Keratinocyte (primary cell): Measurements from ENCODE around the gene ZNF547. TPM values are rescaled to one million over a fixed set of nuclear protein-coding genes. Genes with fewer than 3 reads are reported as not detected.

ENCODE experiments used
- DNase-seq: peaks from one replicate; pipeline ENCODE4 v3.0.0-alpha.2; 2011; ENCODE audit warnings: low read depth, missing footprints, low spot score
- FAIRE-seq: peaks from 2 replicates; lab custom pipeline; 2011; peaks lifted over from hg19 to GRCh38; lab: Jason Lieb, UNC
- H2AFZ ChIP-seq: 2 replicates; pipeline ENCODE4 v1.6.0; 2012; ENCODE audit warnings: low read length, control low read depth, inconsistent platforms; ENCODE audit not compliant: control insufficient read depth
- H3K27ac ChIP-seq: 2 replicates; pipeline ENCODE4 v1.5.1; 2011; ENCODE audit warnings: low read length; ENCODE audit not compliant: control insufficient read depth, insufficient read depth
- H3K27me3 ChIP-seq: 3 replicates; pipeline ENCODE4 v1.6.0; 2011; ENCODE audit warnings: low read length; ENCODE audit not compliant: control insufficient read depth, insufficient read depth; ENCODE audit errors: extremely low read depth
- H3K36me3 ChIP-seq, 2 experiments: 2 replicates in 1 of 2; 3 replicates in 1 of 2; pipeline ENCODE4 v1.5.1; 2011; ENCODE audit warnings: low read length in 2 of 2, mild to moderate bottlenecking in 1 of 2; ENCODE audit not compliant: control insufficient read depth in 2 of 2, insufficient read depth in 2 of 2; ENCODE audit errors: extremely low read depth in 1 of 2
- H3K4me1 ChIP-seq: 3 replicates; pipeline ENCODE4 v1.5.1; 2011; ENCODE audit warnings: low read length; ENCODE audit not compliant: control insufficient read depth, insufficient read depth; ENCODE audit errors: extremely low read depth
- H3K4me2 ChIP-seq: 3 replicates; pipeline ENCODE4 v1.6.0; 2011; ENCODE audit warnings: low read depth, low read length; ENCODE audit not compliant: control insufficient read depth, insufficient read depth; ENCODE audit errors: extremely low read depth
- H3K4me3 ChIP-seq, 3 experiments: fragments of 200-600 bp in 1 of 3; sonication (generic) in 1 of 3; 2 replicates in 2 of 3; 3 replicates in 1 of 3; pipeline ENCODE4 v1.5.1; 2011 to 2016; ENCODE audit warnings: low read length in 3 of 3, mild to moderate bottlenecking in 3 of 3, control low read depth in 2 of 3, inconsistent platforms in 1 of 3, low read depth in 1 of 3, mixed read lengths in 1 of 3, mixed run types in 1 of 3, moderate library complexity in 1 of 3; ENCODE audit not compliant: control insufficient read depth in 2 of 3, insufficient read depth in 2 of 3; ENCODE audit errors: extremely low read depth in 1 of 3
- H3K79me2 ChIP-seq: 2 replicates; pipeline ENCODE4 v1.6.0; 2012; ENCODE audit warnings: low read length; ENCODE audit not compliant: control insufficient read depth, insufficient read depth
- H3K9ac ChIP-seq: 3 replicates; pipeline ENCODE4 v1.6.0; 2011; ENCODE audit warnings: low read length; ENCODE audit not compliant: control insufficient read depth, insufficient read depth; ENCODE audit errors: extremely low read depth
- H3K9me1 ChIP-seq: 3 replicates; pipeline ENCODE4 v1.6.0; 2011; ENCODE audit warnings: low read length; ENCODE audit not compliant: control insufficient read depth, insufficient read depth; ENCODE audit errors: extremely low read depth
- H3K9me3 ChIP-seq: 2 replicates; pipeline ENCODE4 v1.5.1; 2012; ENCODE audit warnings: low read depth, low read length; ENCODE audit not compliant: control insufficient read depth
- H4K20me1 ChIP-seq: 3 replicates; pipeline ENCODE4 v1.6.0; 2011; ENCODE audit warnings: low read length; ENCODE audit not compliant: control insufficient read depth, insufficient read depth; ENCODE audit errors: extremely low read depth
- EZH2 ChIP-seq: IDR thresholded peaks from one replicate; pipeline ENCODE4 v1.6.1; 2012; ENCODE audit warnings: inconsistent platforms, mild to moderate bottlenecking, low read length, moderate library complexity
- dilution Hi-C: fragments of 300-500 bp; cut with MboI; formaldehyde crosslinking; loops from one replicate; pipeline ENCODE4 v1.7.0; 2020; ENCODE audit warnings: low sequenced_read_pairs; ENCODE audit not compliant: extremely low pct_ligation_motif_present
- polyA plus RNA-seq, 5 experiments: library from polyadenylated mRNA; depleted of rRNA in 3 of 5; stranded (reverse) in 3 of 5; stranded (forward) in 1 of 5; unstranded in 1 of 5; fragments of >200 nt; gene quantifications; 1 replicate in 1 of 5; 2 replicates in 3 of 5; 3 replicates in 1 of 5; pipeline versions ENCODE4 v1.2.1 to v1.2.3, GENCODE V29; 2011 to 2012; ENCODE audit warnings: missing spikeins in 2 of 5, low read depth in 1 of 5, low replicate concordance in 1 of 5
- TF ChIP-seq, protein P1 (sequence below), 3 experiments: IDR thresholded peaks in 1 of 3; conservative IDR thresholded peaks in 1 of 3; optimal IDR thresholded peaks in 1 of 3; 2 replicates in 2 of 3; 3 replicates in 1 of 3; pipeline versions ENCODE3 to v1.5.1; 2011; ENCODE audit warnings: low read length in 3 of 3, mild to moderate bottlenecking in 3 of 3, moderate library complexity in 2 of 3, control low read depth in 1 of 3, inconsistent platforms in 1 of 3; ENCODE audit not compliant: insufficient read depth in 2 of 3; ENCODE audit errors: extremely low read depth in 1 of 3

ZNF547 gene
- polyA plus RNA-seq, 1 donor (not counting 4 experiments of a cell fraction or from before 2014, with no cell fraction given) = 2.8 TPM

DNA sequence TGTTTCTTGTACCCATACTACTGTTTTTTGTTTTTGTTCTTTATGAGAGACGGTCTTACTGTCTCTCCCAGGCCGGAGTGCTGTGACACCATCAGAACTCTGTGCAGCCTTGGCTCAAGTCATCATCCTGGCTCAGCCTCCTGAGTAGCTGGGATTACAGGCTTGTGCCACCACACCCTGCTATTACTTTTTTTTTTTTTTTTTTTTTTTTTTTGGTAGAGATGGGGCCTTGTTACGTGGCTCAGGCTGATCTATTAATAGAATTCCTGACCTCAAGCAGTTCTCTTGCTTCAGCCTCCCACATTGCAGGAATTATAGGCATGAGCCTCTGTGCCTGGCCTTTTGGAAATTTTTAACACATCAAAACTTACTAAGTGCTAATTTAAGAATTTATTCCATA, 15.2 kb upstream of the ZNF547 start:
- Histone ChIP-seq H3K9ac (no peak overlapping the region), H3K9me1 (no peaks in the 10 kb centered on the region), H3K4me3 (no peak overlapping the region), H3K27me3 (no peaks in the 10 kb centered on the region), H3K4me1 (peaks cover 13% of the 10 kb centered on the region), H3K4me2 (no peak overlapping the region), H4K20me1 (no peaks in the 10 kb centered on the region), H3K9me3 (no peaks in the 10 kb centered on the region), H3K27ac (no peak overlapping the region), H2AFZ (no peak overlapping the region), H3K36me3 (peaks cover 0 to under 1% of the 10 kb centered on the region in 2 experiments), H3K79me2 (peaks cover 21% of the 10 kb centered on the region)
- FAIRE-seq (no peak), DNase-seq (no peak)
- TF ChIP-seq, protein P1, sequence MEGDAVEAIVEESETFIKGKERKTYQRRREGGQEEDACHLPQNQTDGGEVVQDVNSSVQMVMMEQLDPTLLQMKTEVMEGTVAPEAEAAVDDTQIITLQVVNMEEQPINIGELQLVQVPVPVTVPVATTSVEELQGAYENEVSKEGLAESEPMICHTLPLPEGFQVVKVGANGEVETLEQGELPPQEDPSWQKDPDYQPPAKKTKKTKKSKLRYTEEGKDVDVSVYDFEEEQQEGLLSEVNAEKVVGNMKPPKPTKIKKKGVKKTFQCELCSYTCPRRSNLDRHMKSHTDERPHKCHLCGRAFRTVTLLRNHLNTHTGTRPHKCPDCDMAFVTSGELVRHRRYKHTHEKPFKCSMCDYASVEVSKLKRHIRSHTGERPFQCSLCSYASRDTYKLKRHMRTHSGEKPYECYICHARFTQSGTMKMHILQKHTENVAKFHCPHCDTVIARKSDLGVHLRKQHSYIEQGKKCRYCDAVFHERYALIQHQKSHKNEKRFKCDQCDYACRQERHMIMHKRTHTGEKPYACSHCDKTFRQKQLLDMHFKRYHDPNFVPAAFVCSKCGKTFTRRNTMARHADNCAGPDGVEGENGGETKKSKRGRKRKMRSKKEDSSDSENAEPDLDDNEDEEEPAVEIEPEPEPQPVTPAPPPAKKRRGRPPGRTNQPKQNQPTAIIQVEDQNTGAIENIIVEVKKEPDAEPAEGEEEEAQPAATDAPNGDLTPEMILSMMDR (optimal IDR thresholded peaks at IDR 0.05 in 1 of 3, IDR thresholded peaks at IDR 0.05 in 1 of 3, conservative IDR thresholded peaks at IDR 0.05 in 1 of 3; ENCODE audit: extremely low read depth in 1 of 3, insufficient read depth in 2 of 3, low read length in 3 of 3) = no peak
- TF ChIP-seq EZH2 = no peak
- dilution Hi-C loops = no loop called here

DNA sequence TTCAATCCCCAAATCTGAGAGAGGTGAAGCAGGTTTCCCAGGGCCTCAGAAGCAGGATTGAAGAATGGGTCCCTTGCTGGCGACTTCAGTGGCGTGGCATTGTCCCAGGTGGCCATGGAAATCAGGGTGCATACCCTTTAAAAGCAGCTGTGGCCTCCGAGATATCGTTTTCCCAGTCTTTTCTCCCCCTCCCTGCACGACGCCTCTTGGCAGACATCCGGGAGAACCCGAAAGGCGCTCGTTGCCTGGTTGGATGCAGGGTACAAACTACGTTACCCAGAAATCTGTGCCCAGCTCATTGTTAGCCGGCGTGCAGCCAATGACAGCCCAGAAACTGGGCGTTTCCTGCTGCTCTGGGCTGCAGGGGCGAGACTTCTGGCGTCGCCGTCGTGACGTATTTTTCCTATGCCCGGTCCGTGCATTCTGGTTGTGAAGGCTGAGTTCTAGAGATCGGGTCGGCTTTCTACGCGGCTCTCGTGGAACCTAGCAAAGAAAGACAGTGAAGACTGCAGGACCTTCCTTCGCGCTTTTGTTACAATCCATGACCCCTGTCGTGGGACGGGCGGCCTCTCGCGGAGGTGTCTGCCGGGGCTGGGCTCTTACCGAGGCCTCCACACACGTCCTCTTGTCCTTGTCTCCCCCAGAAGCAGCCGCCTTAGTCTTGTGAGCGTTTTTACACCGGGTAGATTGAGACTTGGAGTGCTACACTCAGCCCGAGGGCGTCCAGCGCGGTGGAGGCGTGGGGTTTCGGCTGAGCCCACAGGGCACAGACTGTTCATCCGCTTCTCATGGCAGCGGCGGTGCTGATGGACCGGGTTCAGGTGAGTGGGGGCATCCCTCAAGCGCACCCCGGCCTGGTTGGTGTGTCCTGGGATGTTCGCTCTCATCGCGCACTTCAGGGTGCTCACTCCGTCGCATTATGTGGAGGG, 12.2 kb upstream of the ZNF547 start, which contains the start of gene ZNF304:
Gene ZNF304, plus strand, starts transcription at position 395 of the 929 bp plus-strand sequence. Its CDS starts 394 bp downstream, at position 789.
- Histone ChIP-seq H3K27me3 (no peaks in the 10 kb centered on the region), H3K79me2 (peaks cover 36% of the 10 kb centered on the region), H4K20me1 (no peaks in the 10 kb centered on the region), H3K36me3 (peaks cover under 1 to 14% of the 10 kb centered on the region in 2 experiments), H3K4me2 (peak within 1 kb of the TSS; percentile 96), H3K4me1 (peaks cover 13% of the 10 kb centered on the region), H2AFZ (peak within 1 kb of the TSS; percentile 99), H3K27ac (peak within 1 kb of the TSS; percentile 74), H3K4me3 (peak within 1 kb of the TSS; percentile 63 to 86 (median 72)), H3K9me3 (no peaks in the 10 kb centered on the region), H3K9ac (peak within 1 kb of the TSS; percentile 85), H3K9me1 (no peaks in the 10 kb centered on the region)
- DNase-seq (peak; percentile 59), FAIRE-seq (peak; percentile 92)
- TF ChIP-seq EZH2 = no peak
- TF ChIP-seq, protein P1 (optimal IDR thresholded peaks at IDR 0.05 in 1 of 3, IDR thresholded peaks at IDR 0.05 in 1 of 3, conservative IDR thresholded peaks at IDR 0.05 in 1 of 3; ENCODE audit: extremely low read depth in 1 of 3, insufficient read depth in 2 of 3, low read length in 3 of 3) = no peak
- dilution Hi-C loops = no loop called here
